DMS153 treated with DMSO at 0.1 percent for 48 hours (cell line): ENCODE measurements around the gene MATN3.
"Not testable (repeated sequence)": the region's sequence is repeated elsewhere in the genome, so short reads cannot be mapped to it uniquely, and the experiment has no call there.

Experiments
- DNase-seq: peaks from one replicate; lab custom pipeline; 2025; ENCODE audit not compliant: unreplicated experiment; lab: John Stamatoyannopoulos, UW

Gene MATN3, protein sequence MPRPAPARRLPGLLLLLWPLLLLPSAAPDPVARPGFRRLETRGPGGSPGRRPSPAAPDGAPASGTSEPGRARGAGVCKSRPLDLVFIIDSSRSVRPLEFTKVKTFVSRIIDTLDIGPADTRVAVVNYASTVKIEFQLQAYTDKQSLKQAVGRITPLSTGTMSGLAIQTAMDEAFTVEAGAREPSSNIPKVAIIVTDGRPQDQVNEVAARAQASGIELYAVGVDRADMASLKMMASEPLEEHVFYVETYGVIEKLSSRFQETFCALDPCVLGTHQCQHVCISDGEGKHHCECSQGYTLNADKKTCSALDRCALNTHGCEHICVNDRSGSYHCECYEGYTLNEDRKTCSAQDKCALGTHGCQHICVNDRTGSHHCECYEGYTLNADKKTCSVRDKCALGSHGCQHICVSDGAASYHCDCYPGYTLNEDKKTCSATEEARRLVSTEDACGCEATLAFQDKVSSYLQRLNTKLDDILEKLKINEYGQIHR

DNA sequence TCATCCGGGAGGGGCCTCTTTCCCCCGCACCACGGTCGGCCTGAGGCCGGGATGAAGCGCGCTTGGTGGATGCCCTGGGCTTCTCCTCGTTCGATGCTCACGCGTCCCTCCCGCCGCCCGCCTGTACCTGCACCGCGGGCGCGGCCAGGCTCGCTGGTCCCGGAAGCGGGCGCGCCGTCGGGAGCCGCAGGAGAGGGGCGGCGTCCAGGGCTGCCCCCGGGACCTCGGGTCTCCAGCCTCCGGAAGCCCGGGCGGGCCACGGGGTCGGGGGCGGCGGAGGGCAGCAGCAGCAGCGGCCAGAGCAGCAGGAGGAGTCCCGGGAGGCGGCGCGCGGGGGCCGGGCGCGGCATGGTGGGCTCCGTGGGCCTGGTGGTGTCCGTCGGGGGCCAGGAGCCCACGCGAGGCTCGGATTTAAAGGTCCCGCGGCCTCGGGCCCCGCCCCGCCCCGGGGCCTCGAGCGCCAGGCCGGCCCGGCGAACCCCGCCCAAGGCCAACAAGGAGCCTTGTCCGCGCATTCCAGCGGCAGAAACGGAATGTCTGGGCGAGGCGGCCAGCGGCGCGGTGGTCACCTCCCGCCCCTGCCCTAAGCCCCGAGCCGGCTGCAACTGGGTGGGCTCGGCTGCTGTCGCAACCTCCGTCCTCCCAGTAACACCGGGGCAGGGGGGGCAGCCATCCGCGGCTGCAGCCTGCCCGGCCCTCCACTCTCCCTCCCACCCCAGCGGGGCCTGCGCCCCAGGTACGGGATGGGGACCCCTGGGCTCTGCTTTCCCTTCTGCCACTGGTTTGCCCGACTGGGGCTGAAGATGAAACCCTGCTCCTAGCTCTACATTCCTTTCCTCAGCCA, at the start of gene MATN3:
MATN3 (minus strand) TSS at position 387 of the 844 bp plus-strand sequence; CDS start at position 350, 37 bp downstream.
- DNase-seq = no peak

DNA sequence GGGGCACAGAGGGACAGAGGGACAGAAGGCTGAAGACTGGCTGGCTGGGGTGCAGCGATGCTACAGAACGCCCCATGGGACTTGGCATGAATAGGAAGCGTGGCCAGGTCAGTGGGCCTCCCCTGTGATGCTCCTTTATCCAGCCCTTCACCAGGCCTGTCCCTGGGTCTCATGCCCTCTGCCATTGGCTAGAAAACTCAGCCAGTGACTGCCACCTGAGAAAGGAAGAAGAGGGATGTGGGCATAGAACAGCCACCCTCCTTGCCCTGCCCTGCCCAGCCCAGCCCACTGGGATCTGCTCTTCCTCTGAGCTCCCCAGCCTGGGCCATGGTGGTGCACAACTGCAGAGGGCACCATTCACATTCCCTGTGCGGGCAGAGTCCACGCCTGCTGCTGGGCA, 49.5 kb upstream of the MATN3 start:
- DNase-seq = no peak

DNA sequence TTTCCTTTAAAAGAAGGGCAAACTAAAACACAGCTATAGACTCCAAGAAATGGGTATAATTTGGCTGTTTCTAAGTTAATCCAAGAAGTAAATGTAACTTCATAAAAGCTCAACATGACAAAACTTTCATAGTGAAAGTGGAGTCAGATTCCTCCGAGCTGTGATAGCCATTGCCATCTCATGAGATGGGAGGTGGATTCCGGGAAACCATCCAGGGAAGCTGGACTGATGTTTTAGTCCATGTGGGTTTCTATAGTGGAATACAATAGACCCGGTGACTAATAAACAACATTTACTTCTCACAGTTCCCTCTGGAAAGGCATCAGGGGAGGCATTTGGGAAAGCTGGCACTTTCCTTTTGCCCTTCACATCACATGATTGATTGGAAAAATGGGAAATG, 49.0 kb upstream of the MATN3 start:
- no peak for DNase-seq

DNA sequence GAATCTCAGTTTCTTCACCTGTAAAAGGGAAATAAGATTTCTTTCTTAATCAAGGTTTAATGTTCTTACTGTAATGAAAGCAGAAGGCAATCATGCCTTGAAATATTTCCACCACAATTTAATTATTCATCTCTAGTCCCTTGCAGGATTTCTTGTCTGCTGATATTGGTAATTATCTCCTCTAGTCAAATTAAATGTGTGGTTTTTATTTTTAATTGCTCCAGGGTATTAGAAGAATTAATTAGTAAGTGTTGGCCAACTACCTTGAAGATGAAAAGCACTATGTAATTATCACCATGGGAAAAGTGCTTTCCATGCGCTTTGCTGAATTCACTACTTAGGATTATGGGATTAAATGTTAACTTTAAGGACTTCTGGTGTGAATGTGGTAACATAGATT, 47.6 kb upstream of the MATN3 start:
- DNase-seq = no peak

DNA sequence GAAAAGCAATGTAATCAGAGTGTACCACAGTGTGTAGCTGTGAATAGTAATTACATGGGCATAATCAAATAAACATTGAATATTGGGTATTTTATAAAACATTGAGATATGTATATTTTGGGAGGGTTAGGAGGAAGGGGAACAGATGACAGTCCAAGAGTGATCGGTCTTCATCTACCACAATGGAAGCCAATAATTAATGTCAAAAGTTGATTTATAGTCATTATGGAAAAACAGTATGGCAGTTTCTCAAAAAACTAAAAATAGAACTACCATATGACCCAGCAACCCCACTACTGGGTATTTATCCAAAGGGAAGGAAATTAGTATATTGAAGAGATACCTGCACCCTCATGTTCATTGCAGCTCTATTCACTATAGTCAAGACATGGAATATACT, 44.8 kb upstream of the MATN3 start:
- DNase-seq = no peak

DNA sequence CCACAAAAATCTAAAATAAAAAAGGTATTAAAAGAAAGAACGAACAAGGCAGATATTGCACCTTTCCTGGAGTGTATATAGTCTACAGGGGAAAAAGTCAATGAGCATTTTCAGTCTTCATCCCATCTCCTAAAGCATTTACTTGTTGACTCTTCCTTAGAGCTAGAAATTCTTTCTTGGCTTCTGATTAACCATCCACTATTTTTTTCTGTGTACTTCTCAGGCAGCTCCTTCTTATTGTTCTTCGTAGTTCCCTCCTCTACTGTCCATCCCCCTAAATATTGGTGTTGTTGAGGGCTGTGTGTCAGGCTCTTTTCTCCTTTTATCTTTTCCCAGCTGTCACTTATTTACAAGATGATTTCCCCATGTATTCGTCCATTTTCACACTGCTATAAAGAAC, 42.5 kb upstream of the MATN3 start:
- no peak for DNase-seq

DNA sequence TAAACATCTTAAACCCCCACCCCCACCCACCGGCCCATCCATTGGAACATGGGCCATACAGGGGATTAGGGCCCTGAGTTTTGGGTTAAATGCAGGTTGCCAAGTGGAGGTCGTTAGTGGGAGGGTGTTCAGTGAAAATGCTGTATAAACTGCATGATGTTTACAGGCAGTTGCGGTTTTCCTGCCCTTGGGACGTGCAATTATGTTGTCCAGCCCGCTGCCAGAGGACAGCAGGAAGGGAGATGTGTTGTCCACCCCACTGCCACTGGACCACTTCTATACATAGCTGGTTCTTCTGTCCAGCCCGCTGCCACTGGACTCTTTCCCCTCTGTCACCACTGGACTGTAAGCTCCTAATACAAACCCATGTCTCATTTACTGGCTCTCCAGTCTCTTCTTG, 41.7 kb upstream of the MATN3 start:
- no peak for DNase-seq

DNA sequence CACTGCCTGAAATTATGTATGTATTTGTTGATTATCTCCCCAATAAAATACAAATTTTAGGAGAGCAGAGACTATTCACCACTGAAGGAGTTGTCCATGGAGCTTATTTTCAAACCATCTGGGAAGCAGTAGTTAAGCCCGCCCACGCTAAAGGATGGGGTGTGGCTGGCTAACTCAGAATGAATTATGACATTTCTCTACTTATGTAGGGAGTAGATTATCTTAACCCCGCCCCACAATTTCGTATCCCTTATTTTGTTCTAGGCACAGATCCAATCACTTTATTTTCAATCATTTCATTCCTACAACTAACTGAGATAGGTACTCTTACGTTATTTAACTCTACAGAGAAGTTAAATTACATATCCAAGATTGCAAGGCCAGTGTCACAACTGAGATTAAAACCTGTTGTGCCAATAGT, 40.4 kb upstream of the MATN3 start:
- DNase-seq = peak; percentile 53

DNA sequence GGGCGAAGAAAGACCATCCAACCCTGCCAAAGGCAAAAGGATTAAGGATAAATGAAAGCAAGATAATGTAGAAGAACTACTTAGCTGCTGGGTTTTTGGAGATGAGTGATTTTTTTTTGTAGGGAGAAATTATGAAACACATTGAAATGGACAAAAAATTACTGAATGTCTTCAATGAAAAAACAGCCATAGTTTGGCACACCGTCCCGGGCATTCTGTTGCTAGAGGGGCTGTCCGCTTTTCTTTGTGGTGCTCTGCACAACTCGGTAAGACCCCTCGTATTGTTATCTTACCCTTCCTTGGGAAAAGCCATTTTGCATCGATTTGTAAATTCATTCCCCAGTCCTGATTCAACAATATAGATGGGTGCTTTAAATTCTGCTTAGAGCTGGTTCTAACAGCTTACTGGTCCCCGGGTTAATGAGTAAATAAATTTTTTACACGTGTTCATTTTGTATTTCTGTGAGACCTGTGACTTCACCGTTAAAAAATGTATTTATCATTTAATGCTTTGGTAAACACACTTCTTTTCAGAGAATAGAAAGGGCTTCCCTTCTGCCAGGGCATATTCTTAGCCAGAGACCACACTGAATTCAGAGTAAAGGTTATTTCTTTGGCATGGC, 39.9 kb upstream of the MATN3 start:
- DNase-seq = peak; percentile 53

DNA sequence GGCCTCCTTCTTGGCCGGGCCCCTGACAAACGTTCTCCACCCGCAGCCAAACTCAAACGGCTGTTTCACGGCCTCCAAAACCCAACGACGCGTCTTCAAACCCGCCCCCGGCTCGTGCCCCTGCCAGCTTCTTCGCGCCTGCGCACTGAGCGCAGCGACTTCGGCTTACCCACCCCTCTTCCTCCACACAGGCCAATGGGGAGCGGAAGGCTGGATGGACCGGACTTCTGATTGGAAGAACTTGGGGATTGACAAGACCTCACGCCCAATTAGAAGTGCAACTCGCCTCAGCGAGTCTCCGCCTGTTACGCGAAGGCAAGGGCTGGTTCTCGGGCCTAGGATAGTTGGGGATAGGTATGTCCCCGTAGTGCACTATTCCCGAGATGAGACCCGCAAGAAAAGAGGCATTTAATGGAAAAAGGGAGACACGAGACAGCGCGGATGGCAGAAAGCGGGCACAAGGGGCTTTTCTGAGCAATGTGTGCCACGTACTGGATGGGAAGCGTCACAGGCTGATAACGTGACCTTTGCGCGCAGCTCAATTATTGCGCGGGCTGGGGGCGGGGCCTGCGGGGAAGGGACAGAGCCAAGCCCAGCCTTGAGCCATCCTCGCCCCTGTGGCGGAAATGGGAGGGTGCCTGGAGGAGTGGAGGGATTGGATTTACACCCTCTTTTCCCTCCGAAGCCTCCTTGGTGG, 39.2 kb upstream of the MATN3 start, which contains the start of gene LAPTM4A:
LAPTM4A (minus strand) TSS at position 97 of the 697 bp plus-strand sequence. CDS start 108 bp downstream, outside the sequence.
- peak; percentile 97 for DNase-seq

DNA sequence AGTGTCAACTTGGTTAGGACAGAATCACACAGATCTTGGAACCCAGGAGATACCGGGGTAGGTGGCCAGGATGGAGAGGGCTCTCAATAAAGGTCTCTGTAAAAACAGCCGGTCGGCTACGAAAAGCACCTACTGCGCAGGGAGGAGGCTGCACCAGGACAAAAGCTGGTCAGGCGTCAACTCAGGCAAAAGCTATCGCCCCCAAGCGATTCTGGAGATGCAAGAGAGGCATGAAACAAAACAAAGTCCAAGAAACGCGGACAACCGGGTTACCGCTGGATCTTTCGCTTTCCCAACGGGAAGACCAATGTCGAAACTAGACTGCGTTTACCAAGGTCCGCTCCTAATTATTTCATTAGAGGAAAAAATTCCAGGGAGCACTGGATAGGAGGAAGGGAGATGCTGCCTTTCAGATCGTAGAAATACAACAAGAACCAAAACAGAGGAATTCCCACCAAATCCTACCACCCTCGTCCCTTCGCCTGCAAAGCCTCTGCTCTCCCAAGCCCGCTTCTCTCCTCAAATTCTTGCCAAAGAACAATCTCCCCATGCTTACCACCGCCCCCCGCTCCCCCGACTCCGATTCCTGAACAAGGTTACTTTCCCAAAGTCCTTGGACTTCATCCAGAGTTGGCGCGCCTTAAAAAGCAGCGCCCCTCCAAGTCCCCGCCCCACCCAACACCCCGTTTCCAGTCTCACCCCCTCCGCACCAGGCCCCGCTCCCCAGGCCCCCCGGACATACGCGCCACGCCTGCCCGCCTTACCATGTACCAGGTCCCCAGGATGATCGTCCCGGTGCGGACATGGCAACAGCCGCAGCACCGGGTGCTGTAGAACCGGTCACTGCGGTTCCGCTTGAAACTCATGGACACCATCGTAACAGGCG, 38.4 kb upstream of the MATN3 start:
- peak; percentile 27 for DNase-seq

DNA sequence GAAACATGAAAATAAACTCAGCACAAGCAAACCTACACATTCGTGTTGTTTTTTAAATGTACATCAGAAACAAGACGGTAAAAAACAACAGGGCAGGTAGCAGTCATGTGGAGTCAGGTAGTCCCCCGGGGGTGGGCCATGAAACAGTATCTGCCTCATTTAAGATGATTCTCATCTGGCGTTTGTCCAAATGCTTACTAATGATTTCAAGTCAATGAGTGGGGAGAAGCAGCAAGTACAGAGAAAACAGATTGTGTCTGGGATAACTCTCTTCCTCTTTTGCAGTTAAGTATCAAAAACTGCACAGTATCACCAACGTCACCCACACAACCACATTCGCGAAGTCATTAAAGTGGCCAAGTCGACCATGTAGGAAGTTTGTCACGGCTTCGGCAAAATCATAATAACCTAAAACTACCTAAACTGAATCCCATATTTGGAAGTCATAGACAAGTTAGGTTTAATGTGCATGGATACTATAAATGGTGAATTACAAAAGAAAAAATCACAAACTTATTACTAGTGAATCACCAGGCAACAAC, 37.7 kb upstream of the MATN3 start:
- DNase-seq = no peak

DNA sequence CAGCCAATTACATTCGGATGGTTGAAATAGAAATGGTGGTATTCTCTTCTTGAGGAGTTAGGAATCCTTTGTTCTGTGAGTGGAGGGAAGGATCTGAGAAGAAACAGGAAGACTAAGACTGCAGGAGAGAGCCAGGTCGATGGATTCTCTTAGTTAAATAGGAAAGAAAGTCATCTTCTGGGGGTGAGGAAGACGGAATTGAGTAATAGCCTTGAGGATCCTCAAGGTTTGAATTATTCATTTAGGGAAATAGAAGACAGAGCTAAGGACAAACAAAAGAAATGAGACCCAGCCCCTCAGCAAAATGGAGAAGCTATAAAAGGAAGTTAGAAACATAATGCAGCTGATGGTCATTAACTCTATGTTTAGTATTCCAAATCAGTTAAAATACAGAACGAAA, 37.2 kb upstream of the MATN3 start:
- DNase-seq = no peak

DNA sequence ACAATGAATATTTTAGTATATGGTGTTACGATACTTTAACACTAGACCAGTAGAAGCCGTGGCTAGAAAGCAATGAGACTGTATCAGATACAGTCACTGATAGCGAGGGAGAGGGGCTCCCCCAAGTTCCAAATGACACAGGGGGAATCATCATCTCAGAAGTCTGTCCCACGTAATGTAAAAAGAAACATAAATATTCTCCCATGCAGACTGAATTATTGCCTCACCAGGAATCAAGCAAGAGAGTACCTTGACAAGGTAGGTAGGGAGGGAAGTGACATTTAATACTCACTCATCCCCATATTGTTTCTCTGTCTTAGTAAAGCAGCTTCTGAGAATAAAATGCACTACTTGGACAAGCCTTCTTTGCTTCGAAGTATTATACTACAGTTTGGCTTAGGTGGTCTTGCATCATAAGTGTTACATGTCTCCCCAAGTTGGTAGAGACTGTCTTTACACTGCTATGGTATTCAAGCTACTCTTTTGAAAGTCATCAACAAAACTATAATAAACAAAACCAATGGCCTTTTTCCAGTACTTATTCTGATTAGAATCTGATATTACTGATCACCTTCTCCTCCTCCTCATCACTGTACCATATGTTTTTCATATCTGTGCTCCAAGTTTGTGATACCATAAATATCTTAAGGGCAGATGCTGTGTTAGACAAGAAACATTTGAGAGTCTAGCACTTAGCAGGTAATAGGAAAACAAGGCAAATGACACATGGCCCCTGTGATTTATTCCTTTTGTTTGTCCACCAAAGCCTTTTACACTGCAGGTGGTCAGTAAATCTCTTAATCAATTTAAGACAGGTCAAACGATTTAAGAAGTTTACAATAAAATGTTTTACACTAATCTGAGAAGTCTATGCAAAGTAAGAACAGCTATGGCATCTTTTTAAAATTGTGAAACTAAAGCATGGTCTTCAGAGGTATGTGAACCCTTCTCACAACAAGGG, 36.3 kb upstream of the MATN3 start:
- DNase-seq = no peak

DNA sequence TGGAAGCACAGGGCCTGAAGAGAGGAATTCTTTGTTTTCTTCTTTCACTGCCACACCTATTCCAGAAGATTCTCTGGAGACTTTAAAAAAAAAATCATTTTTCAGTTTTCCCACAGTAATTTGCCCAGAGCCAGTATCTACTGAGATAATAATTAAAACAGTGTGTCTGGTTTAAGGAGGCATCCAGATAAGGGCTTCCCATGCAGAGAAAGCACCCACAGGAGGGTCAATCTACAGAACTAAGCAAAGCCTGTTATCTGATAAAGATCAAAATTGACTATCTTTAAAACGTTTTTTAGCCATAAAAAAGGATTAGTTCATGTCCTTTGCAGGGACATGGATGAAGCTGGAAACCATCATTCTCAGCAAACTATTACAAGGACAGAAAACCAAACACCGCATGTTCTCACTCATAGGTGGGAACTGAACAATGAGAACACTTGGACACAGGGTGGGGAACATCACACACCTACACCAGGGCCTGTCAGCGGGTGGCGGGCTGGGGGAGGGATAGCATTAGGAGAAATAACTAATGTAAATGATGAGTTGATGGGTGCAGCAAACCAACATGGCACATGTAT, 33.3 kb upstream of the MATN3 start:
- DNase-seq = not testable (repeated sequence)

DNA sequence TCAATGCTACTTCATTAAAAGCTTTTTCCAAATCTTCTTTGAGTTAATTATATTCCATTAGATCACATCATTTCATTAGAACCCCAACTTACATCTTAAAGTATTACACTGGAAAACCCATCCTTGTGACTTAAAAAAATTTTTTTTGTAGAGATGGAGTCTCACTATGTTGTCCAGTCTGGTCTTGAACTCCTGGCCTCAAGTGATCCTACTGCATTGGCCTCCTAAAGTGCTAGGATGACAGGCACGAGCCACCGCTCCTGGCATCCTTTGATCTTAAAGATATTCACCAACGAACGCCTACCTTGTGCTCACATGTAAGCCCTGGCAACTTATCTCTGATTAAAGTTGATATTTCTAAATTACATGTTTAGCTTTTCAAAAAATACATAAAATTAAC, 32.3 kb upstream of the MATN3 start:
- no peak for DNase-seq

DNA sequence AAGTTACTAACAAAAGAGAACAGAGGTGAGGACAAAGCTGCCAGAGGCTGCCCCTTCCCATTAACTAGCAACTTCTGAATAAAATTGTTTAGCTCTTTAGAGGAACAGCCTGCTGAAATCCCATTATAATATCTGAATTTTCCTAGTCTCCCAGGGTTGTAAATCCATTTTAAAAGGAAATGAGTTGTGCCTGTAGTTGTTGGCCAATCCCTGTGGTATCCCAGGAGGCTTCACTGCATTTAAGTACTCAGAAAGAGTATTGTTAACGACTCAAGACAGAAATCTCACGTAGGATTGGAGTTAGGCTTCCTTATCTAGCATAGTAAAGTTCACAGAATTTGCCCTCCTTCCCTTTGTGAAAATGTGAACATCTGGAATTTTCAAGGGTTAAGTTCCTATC, 30.1 kb upstream of the MATN3 start:
- no peak for DNase-seq
